ENCODE measurements around the gene SF3B2.

SF3B2 gene

DNA sequence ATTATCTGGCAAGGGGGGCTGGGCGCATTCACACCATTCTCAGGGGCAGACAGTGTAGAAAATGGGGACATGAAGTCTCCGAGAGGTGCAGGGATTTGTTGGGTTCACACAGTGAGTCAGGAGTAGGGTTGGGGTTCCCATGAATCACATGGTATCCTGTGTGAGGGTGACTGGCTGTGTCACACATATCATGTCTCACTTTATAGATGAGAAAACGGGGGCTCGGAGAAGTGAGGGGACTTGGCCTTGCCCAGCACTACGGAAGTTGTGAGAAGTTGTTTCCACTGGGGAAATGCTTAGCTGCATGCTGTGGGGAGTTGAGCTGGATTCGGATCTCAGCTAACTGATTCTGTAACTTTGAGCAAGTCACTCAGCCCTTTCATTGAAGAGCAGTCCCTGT lies 7.4 kb upstream of the SF3B2 start:
- peak overlapping the region; percentile 16 for H3K4me3 ChIP-seq (ENCODE audit: low read length)
- no peak for DNase-seq (ENCODE audit: low read depth, low spot score)

DNA sequence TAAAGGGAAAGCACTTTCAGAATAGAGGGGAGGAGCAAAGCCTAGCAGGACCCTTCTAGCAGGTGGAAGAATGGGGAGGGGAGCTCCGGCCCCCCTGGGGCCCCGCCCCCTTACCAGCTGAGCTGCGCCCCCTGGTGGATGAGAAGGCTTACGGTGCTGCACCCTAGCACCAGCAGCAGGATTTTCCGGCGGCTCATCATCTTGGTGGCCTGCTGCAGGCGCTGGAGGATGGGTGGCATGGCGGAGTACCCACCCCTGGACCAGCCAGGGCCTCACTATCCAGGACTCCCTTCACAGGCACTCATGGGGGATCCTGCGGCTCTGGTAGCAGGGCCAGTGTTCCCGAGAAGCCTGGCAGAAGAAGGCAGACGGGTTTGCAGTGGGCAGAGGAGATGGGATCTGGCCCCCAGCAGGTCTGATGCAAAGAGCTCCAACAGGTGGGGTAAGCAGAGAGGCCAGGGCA lies 7.0 kb upstream of the SF3B2 start:
- peak overlapping the region; percentile 21 for H3K4me3 ChIP-seq (ENCODE audit: low read length)
- peak; percentile 84 for DNase-seq (ENCODE audit: low read depth, low spot score)

DNA sequence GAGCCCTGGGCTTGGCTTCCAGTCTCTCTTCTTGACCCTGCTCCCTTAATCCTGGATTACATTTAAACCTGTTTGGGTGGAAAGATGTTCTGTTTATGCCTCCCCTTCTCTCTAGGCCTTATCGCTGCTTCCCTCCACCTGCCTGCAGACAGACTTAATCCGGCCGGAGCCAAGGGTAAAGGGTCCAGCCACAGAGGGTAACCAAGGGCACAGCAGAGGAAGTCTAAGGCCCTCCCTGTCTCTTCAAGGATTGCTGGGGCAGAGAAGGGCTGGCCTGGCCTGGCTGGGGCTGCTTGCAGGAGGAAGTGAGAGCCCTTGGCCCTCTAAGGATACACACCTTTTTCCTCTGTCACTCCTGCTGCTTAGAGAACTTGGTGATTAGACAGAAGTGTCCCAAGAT lies 5.3 kb upstream of the SF3B2 start:
- no peak overlapping the region for H3K4me3 ChIP-seq (ENCODE audit: low read length)
- DNase-seq (ENCODE audit: low read depth, low spot score), result no peak

DNA sequence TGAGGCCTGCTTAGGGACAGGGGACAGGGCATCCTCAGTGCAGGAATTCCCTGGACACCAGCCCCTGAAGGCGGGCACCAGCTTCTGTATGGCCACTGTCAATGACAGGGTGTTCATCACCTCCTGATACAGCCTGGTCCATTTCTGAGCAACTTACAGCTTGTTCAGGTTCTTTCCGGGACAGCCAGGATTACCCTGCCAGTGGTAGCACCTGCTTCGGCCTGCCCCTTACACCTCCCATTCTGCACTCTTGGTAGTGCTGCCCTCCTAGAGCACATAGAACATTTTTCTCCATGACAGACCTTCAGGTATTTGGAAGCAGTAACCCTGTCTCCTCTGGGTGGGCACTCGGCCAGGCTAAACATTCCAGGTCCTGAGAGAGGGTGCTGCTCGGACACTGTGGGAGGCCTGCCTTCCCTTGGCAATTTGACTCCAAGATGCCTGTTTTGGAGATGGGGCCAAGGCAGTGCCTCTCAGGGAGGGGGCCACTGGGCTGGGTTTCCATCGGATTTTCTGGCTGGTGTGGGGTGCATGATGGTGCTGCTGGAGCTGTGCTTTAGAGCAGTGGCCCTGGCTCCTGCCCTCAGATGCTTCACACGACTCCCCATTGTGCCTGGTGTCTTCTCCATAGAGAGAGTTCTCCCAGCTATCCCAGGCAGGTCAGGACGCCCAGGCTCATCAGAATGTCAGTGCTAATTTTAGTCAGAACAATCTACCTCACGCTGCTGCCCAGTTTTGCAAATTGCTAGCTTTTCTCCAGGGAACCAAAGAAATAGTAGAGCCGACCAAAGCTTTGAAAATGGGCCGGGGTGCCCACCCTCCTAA lies 4.4 kb upstream of the SF3B2 start:
- no peak overlapping the region for H3K4me3 ChIP-seq (ENCODE audit: low read length)
- DNase-seq (ENCODE audit: low read depth, low spot score), result no peak

DNA sequence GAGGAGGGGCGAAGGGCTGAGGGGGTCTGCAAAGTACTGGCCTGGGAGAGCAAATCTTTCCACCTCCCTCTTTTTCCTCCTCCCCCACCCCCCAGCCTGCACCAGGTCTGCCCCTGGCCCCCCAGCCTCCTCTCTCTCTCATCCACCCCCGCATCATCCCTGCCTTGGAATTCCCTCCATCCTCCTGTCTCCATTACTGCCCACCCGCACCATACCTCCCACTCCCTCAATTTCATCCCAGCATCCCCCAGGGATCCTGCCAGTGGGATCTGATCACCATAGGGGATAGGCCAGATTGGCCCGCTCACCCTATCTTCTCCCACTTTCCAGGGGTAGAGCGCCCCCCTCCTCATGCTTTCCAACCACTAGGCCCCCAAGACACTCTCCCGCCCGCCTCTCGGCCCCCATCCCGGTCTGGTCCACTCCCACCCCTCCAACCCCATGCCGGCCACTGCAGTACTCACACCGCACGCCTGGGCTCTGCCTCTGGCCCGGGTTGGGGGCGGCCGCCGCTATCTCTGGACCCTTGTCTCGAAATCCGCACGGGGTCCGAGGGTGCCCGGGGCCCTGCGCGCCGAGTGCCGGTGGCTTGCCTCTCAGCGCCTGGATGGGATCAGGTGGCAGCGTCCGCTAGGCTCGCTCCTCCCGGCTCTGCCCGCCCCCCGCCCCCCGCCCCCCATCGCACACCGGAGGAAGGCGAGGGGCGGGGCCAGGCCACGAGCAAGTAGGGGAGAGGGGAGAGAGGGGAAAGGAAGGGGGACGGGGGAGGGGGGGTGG lies 3.4 kb upstream of the SF3B2 start, which contains the start of gene GAL3ST3:
TSS of gene GAL3ST3 (minus strand) at position 615 of the 777 bp plus-strand sequence. CDS start 3,746 bp downstream, outside the sequence.
- H3K4me3 ChIP-seq (ENCODE audit: low read length), result no peak within 1 kb of the TSS
- DNase-seq (ENCODE audit: low read depth, low spot score), result no peak

DNA sequence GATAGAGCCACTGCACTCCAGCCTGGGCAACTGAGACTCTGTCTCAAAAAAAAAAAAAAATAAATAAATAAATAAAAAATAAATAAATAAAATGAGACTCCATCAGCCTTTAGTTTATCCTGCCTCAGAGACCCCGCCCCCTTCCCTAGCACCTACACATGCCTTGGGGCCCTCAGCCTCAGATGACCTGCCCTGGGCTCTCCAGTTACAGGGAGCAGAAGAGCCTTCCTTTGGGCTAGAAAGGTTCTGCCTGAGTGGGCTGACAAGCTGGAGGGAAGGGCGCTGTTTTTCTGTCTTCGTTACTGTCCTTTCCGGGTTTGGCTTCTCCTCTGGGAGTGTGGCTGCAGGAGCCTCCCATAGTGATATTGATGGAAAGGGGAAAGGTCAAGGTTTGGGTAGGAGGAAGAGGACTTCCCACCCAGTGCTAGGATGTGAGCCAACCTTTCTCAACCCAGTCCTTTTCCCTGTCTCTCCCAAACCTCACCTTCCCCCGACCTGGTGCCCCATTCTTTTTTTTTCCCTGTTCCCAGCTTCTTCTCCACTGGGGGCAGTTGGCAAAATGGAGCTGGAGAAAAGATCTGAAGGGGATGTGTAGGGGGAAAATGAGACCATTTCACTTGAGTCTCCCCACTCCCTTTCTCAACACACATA lies 1.5 kb upstream of the SF3B2 start:
- H3K4me3 ChIP-seq (ENCODE audit: low read length), result no peak overlapping the region; the same call in 1 of the 2 replicates
- no peak for DNase-seq (ENCODE audit: low read depth, low spot score)

DNA sequence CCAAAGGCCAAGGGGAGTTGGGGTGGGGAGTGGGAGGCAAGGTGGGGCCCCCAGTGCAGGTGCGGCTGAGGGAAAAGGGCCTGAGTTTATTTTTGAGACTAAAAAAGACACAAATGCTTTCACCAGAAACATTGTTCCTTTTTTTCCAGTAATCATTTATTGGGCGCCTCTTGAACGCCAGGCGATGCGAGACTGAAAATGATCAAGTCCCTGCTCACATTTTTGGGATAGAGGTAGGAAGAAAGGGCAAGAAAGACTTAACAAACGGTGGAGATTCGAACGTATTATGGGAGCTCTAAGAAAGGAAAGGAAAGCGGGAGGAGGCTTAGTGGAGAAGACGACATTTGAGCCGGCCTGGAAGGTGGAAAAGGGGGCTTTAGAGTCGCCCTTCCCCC lies 796 bp upstream of the SF3B2 start:
- H3K4me3 ChIP-seq (ENCODE audit: low read length), result peak overlapping the region; percentile 98
- DNase-seq (ENCODE audit: low read depth, low spot score), result no peak

DNA sequence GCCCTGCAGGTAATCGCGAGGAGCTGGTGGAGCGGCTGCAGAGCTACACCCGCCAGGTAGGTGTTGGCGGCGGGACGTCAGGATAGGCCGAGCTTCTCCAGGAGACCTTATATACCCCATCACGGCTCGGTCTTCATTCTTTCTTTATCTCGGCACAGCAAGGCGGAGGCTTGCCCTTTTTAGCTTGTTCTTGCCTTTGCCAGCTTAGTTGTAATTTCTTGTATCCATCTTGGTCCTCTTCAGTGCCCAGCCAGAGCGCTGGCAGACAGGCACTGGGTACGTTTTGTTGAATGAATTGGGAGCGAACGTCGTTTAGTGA lies 459 bp downstream of the SF3B2 start:
- H3K4me3 ChIP-seq (ENCODE audit: low read length), result peak overlapping the region; percentile 98
- no peak for DNase-seq (ENCODE audit: low read depth, low spot score)

DNA sequence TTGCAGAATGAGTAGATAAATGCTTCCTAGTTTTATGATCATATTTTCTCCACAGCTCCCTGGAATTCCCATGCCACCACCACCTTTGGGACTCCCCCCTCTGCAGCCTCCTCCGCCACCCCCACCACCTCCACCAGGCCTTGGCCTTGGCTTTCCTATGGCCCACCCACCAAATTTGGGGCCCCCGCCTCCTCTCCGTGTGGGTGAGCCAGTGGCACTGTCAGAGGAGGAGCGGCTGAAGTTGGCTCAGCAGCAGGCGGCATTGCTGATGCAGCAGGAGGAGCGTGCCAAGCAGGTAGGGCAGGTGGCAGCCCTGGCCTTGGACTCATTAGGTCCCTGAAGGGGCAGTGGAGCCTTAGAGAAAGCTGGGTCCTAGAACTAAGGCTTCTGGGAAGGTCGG lies 2.9 kb downstream of the SF3B2 start:
- no peak overlapping the region for H3K4me3 ChIP-seq (ENCODE audit: low read length)
- DNase-seq (ENCODE audit: low read depth, low spot score), result no peak

DNA sequence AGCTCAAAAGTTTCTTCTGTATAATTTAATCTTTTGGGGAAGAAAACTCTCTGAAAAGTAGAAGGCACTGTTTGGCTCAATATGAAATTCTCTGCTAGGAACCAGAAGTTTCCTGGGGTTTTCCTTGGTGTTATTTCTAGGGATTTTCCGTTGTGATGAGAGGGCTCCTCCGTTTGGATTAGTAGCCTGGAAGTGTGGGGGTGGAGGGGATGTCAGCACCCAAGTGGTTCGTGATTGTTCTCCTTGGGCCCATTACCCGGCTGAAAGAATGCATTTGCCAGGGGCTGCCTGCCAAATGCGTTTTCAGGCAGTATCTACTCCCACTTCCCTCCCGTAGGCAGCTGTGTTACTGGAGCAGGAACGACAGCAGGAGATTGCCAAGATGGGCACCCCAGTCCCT lies 4.3 kb downstream of the SF3B2 start:
- no peak for DNase-seq (ENCODE audit: low read depth, low spot score)
- no peak overlapping the region for H3K4me3 ChIP-seq (ENCODE audit: low read length)

DNA sequence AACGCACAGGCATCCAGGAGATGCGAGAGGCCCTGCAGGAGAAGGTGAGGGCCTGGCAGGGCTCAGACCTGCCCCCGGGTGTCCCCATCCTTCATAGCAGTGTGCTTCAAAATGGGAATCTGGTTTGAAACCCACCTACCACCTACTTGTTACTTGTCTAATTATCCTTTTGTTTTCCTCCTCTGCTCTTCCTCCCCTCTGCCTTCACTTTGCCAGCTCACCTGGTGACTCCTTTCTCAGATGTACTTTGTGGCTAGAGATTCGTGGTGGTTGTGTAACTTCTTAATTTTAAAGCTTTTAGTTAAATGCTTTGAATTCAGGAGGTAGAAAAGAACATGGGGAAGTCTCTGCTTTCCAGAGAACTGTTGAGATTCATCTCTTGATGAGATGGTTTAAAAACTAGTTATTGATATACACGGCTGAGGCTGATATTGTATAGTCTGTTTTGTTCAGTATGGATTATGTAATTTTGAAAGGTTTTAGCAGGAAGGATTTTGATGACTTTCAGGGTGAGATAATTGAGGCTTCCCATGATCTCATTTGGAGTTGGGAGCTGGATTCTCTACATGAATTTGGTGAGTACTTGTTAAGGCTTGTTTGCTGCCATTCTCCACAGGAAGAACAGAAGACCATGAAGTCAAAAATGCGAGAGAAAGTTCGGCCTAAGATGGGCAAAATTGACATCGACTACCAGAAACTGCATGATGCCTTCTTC lies 8.0 kb downstream of the SF3B2 start:
- no peak for DNase-seq (ENCODE audit: low read depth, low spot score)
- no peak overlapping the region for H3K4me3 ChIP-seq (ENCODE audit: low read length)

DNA sequence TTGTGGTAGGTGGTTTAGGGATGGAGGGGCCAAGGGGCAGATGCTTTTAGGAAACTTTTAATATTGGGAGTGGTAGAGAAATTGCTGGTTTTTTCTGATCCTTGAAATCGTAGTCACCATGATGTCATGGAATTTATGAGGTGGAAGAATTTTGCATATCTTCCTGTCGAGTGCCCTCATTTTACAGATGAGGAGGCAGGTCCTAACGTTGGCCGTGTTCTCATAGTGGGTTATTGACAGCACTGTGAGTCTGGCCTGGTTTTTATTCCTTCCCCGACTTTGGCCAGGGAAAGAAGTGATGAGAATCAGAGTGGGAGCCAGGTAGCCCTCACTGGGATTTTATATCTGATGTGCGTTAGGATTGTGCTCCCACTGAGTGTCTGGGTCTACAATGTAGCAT lies 9.1 kb downstream of the SF3B2 start:
- no peak for DNase-seq (ENCODE audit: low read depth, low spot score)
- no peak overlapping the region for H3K4me3 ChIP-seq (ENCODE audit: low read length)

DNA sequence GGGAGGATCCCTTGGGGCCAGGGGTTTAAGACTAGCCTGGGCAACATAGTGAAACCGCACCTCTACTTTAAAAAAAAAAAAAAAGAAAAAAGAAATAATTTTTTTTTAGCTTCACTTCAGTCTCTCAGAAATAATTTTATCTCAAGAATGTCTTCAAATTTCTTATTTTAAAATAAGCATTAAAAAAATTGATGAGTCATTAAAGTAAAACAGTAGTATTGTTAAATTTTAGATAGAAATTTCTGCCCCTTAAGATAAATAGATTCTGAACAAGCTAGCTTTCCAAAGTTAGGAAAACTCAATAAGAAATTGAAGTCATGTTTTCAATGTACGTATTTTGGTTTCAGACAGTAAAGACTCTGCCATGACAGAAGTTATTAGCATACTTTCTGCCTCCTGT lies 10.2 kb downstream of the SF3B2 start:
- DNase-seq (ENCODE audit: low read depth, low spot score), result no peak

DNA sequence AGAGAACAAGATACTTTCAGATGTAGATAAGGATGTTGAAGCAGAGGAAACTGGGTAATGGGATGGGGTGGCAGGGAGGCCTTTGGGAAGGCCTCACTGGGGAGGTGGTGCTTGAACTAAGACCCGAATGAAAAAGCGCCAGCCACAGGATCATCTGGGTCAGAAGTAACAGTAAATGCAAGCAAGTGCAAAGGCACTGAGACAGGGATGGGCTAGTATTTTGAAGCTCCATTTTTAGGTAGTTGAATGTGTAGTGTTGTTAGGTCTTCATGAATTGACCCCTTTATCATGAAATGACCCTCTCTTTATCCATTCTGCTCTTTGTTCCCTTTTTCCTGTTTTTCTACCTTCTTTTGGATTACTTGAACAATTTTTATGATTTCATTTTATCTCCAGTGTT lies 11.7 kb downstream of the SF3B2 start:
- no peak overlapping the region for H3K4me3 ChIP-seq (ENCODE audit: low read length)
- DNase-seq (ENCODE audit: low read depth, low spot score), result no peak

More for the DNA sequence above, 10.2 kb downstream of the SF3B2 start:
- no peak overlapping the region for H3K4me3 ChIP-seq (ENCODE audit: low read length)

DNA sequence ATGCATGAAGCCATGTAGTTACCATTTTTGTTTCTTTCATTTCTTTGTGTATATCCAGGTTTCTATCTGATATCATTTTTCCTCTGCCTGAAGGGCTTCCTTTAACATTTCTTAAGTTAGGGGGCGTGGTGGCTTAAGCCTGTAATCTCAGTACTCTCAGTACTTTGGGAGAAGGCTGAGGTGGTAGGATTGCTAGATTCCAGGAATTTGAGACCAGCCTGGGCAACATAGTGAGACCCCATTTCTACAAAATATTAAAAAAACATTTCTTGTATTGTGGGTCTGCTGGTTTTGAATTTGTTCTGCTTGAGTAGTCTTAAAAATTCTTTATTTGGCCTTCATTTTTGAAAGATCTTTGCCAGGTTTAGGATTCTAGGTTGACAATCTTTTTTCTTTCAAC lies 12.4 kb downstream of the SF3B2 start:
- no peak overlapping the region for H3K4me3 ChIP-seq (ENCODE audit: low read length)
- no peak for DNase-seq (ENCODE audit: low read depth, low spot score)

DNA sequence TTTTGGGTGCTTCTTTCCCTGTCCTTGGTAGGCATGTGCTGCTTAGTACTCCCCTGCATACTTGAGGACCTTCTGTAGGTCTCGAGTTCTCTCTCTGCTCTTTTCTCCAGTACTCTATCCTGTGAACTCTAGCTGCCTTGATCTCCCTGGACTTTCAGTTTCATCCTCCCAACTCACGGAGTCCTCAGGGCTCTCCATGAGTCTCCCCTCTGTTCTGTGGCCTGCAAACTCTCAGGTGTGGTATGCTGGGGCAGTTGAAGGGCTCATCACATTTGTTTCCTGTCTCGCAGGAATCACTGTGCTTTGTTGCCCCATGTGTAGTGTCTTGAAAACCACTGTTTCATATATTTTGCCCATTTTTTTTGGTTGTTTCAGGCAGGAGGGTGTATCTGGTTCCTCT lies 14.6 kb downstream of the SF3B2 start:
- H3K4me3 ChIP-seq (ENCODE audit: low read length), result no peak overlapping the region
- DNase-seq (ENCODE audit: low read depth, low spot score), result no peak

DNA sequence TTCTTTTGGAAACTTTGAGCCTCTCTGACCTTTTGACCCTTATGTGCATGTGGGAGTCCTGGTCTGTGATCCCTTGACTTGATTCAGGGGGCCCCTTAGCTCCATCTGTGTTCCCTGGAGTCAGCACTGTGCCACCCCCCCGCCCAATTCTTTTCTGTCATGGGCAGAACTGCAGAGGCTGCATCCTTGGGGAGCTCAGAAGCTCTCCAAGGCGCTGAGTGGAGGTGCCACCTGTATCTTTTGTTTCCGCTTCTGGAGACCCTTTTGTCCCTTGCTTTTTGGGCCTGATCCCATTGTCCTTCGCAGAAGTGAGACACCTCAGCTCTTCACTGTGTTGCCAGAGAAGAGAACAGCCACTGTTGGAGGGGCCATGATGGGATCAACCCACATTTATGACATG lies 15.5 kb downstream of the SF3B2 start:
- H3K4me3 ChIP-seq (ENCODE audit: low read length), result no peak overlapping the region
- no peak for DNase-seq (ENCODE audit: low read depth, low spot score)

DNA sequence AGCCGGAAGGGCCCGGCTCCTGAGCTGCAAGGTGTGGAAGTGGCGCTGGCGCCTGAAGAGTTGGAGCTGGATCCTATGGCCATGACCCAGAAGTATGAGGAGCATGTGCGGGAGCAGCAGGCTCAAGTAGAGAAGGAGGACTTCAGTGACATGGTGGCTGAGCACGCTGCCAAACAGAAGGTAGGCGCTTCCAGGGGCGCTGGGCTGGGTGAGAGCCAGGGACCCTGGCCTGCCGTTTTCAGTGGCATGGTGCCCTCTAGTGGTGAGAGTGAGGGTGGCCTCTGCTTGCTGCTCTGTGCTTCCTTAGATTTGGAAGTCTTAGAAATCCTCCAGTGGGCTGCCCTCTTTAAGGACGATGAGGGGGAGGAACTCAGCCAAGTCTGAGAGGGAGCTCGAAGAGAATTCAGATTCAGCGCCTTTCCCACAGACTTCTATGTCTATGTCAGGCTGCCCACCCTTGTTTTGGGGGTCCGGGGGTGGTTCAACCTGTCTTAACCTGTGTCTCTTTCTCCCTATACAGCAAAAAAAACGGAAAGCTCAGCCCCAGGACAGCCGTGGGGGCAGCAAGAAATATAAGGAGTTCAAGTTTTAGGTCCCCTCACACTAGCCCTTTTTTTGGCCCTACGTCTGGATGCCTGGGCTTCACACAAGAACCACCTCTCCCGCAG lies 16.1 kb downstream of the SF3B2 start:
- H3K4me3 ChIP-seq (ENCODE audit: low read length), result no peak overlapping the region
- peak; percentile 63 for DNase-seq (ENCODE audit: low read depth, low spot score)
